Heart left ventricle (tissue), 16 donors: ENCODE data around the gene GAS2L3. TPM values are rescaled to one million over a fixed set of nuclear protein-coding genes. Genes with fewer than 3 reads are reported as not detected.
A peak's percentile ranks its signal among the peaks of the same experiment; 100 is the strongest.

Experiments
- ATAC-seq, 4 donors: fragments of 200-7000 bp; cut with Tn5 transposase; one replicate each; pipeline ENCODE4 v1.9.1; 2020 to 2022; ENCODE audit warnings: moderate library complexity in 4 of 4, mild to moderate bottlenecking in 3 of 4, moderate number of reproducible peaks in 1 of 4
- DNase-seq, 5 donors: peaks; one replicate each; pipeline ENCODE4 v3.0.0-alpha.2; 2020
- H3K27ac ChIP-seq, 12 donors: fragments of 200-600 bp; sonication (generic) in 4 of 12; one replicate each; pipeline versions ENCODE4 v1.5.0 to v1.8.0; 2016 to 2022; ENCODE audit warnings: mild to moderate bottlenecking in 2 of 12
- H3K27me3 ChIP-seq, 9 donors: fragments of 200-600 bp; sonication (generic) in 2 of 9; one replicate each; pipeline versions ENCODE4 v1.5.1 to v1.8.0; 2016 to 2022; ENCODE audit warnings: mild to moderate bottlenecking in 3 of 9
- H3K36me3 ChIP-seq, 9 donors: fragments of 200-600 bp; sonication (generic) in 2 of 9; one replicate each; pipeline versions ENCODE4 v1.5.0 to v1.8.0; 2018 to 2022; ENCODE audit warnings: mild to moderate bottlenecking in 2 of 9
- H3K4me1 ChIP-seq, 12 donors: fragments of 200-600 bp; sonication (generic) in 4 of 12; one replicate each; pipeline versions ENCODE4 v1.5.0 to v1.8.0; 2016 to 2022; ENCODE audit warnings: mild to moderate bottlenecking in 3 of 12
- H3K4me3 ChIP-seq, 12 donors: fragments of 200-600 bp; sonication (generic) in 4 of 12; one replicate each; pipeline versions ENCODE4 v1.5.0 to v1.8.0; 2017 to 2022; ENCODE audit warnings: mild to moderate bottlenecking in 9 of 12, moderate library complexity in 4 of 12
- H3K9me3 ChIP-seq, 12 donors: fragments of 200-600 bp; sonication (generic) in 4 of 12; one replicate each; pipeline versions ENCODE4 v1.5.0 to v1.8.0; 2016 to 2022; ENCODE audit warnings: mild to moderate bottlenecking in 1 of 12
- CTCF ChIP-seq, 12 donors: fragments of 200-600 bp; sonication (generic) in 4 of 12; IDR thresholded peaks; one replicate each; pipeline versions ENCODE4 v1.5.0 to v1.8.0; 2018 to 2022; ENCODE audit warnings: antibody characterized with exemption in 12 of 12, mild to moderate bottlenecking in 5 of 12
- POLR2A ChIP-seq, 2 donors: fragments of 450-650 bp; IDR thresholded peaks; one replicate each; pipeline ENCODE4 v1.6.1; 2017; ENCODE audit warnings: antibody characterized with exemption in 2 of 2, mild to moderate bottlenecking in 2 of 2, moderate library complexity in 2 of 2
- WGBS, 4 donors: extraction: QIAGEN DNeasy Blood & Tissue Kit in 2 of 4; methylation state at CpG; one replicate each; pipeline versions ENCODE4 v1.1.5 to v1.1.7; 2013 to 2018; 5-methylcytosine and 5-hydroxymethylcytosine counted together
- intact Hi-C, 10 donors: fragments of 100-400 bp; cut with DNase I; formaldehyde crosslinking; loops; one replicate each; pipeline versions ENCODE4 v1.11.1 to v1.14.2; 2022
- polyA plus RNA-seq, 2 donors: library from polyadenylated mRNA; stranded (reverse); fragments of 200-250 nt; gene quantifications; one replicate each; pipeline ENCODE4 v1.2.3, GENCODE V29; 2013
- total RNA-seq, 9 donors: library from RNA; depleted of rRNA in 2 of 9; stranded (reverse); fragments of >200 nt in 2 of 9; fragmentation: NEBNext Ultra II Directional in 3 of 9; extraction: Animal tissue kit (Norgen Biotek cat#: 25700) in 3 of 9; gene quantifications; one replicate each; pipeline versions ENCODE4 v1.1.0 to v1.2.4, GENCODE V29; 2016 to 2023
- donor health status: ischemic (EF 13 %, LVEDD 7.1; RV severe dilation, severe dysfunction).
- donor health status: healthy with polysubstance abuse.
- donor health status: DM: no; HTN: yes; CAD: no.
- donor health status: DM: no; HTN: no; CAD: no.
- donor health status: ischemic (EF 25% LVEDD 6.9; RV normal size, moderate dysfunction).
- donor health status: ischemic (EF 25% LVEDD 5.7; RV mildly dilated, moderate dysfunction).
- donor health status: healthy.
- donor health status: DM: yes; HTN: yes; CAD: no.
- donor health status: ischemic (EF 35%, LVEDD 5.7; RV mildly dilated, moderate dysfunction).
- donor health status: nonischemic (EF 11% LVEDD 7.7; RV severe dilation, severe dysfunction).
- donor health status: DM: yes; HTN: yes; CAD: no.
- donor health status: PGD.
- donor health status: ischemic (EF 29% LVEDD 5.4; RV normal size, mild dysfunction).
- donor health status: nonischemic (EF 23%, LVEDD 6.1; RV moderate dilation, normal function).

The GAS2L3 gene
- total and polyA plus RNA-seq, 11 donors = 0.47 to 13.2 (median 1.5) TPM

GRCh38 chr12:100572184-100572583, 1.3 kb upstream of the GAS2L3 start:
- WGBS, 4 donors = 96 to 98% (median 97%) methylated on average over 3 of the region's 3 CpGs
- intact Hi-C loops = no loop called here
- Histone ChIP-seq H3K4me3 (no peak overlapping the region), H3K4me1 (peaks cover 0 to 27% (median 14%) of the 10 kb centered on the region in 12 donors), H3K36me3 (no peaks in the 10 kb centered on the region), H3K9me3 (no peaks in the 10 kb centered on the region), H3K27ac (no peak overlapping the region), H3K27me3 (no peaks in the 10 kb centered on the region)
- ATAC-seq = no peak
- TF ChIP-seq POLR2A (IDR thresholded peaks at IDR 0.05) = no peak
- DNase-seq = no peak

- 10 to 12% (median 11%) methylated on average over 15 of the region's 15 CpGs for WGBS, 4 donors
- peak in 3 of 5 donors; percentile 30 to 36 (median 30) for DNase-seq
Measured at GRCh38 chr12:100574187-100575074, 947 bp downstream of the GAS2L3 start.

GRCh38 chr12:100576331-100577036, 3.0 kb downstream of the GAS2L3 start:
- H3K4me1 ChIP-seq = peaks cover 0 to 27% (median 14%) of the 10 kb centered on the region in 12 donors
- no peak for DNase-seq
- no peaks in the 10 kb centered on the region for H3K36me3 ChIP-seq
- ATAC-seq = no peak
- H3K27me3 ChIP-seq = no peaks in the 10 kb centered on the region
- H3K9me3 ChIP-seq = no peaks in the 10 kb centered on the region
- intact Hi-C loops = no loop called here
- 71 to 75% (median 73%) methylated on average over 3 of the region's 3 CpGs for WGBS, 4 donors
- no peak overlapping the region for H3K4me3 ChIP-seq
- H3K27ac ChIP-seq = peak overlapping the region in 1 of 12 donors; percentile 6
- TF ChIP-seq CTCF (IDR thresholded peaks at IDR 0.05) (no peak), POLR2A (IDR thresholded peaks at IDR 0.05) (no peak)

More at GRCh38 chr12:100574187-100575074, 947 bp downstream of the GAS2L3 start:
- H3K36me3 ChIP-seq = no peaks in the 10 kb centered on the region
- TF ChIP-seq POLR2A (IDR thresholded peaks at IDR 0.05) = no peak
- TF ChIP-seq CTCF (IDR thresholded peaks at IDR 0.05) = no peak
- no peaks in the 10 kb centered on the region for H3K27me3 ChIP-seq
- intact Hi-C loops = no loop called here
- H3K4me1 ChIP-seq = peaks cover 0 to 27% (median 14%) of the 10 kb centered on the region in 12 donors
- peak overlapping the region in 8 of 12 donors; percentile 30 to 89 (median 70) for H3K27ac ChIP-seq
- peak in 3 of 4 donors; percentile 7 to 37 (median 24) for ATAC-seq
- H3K4me3 ChIP-seq = peak overlapping the region; percentile 27 to 82 (median 64)
- H3K9me3 ChIP-seq = no peaks in the 10 kb centered on the region

- Histone ChIP-seq H3K27ac (no peak overlapping the region), H3K4me1 (peaks cover 0 to 20% (median 9%) of the 10 kb centered on the region in 12 donors), H3K9me3 (peaks cover 0 to 7% (median 0%) of the 10 kb centered on the region in 12 donors), H3K4me3 (no peak overlapping the region), H3K27me3 (no peaks in the 10 kb centered on the region), H3K36me3 (no peaks in the 10 kb centered on the region)
- TF ChIP-seq POLR2A (IDR thresholded peaks at IDR 0.05) = no peak
- ATAC-seq (no peak), DNase-seq (no peak)
- intact Hi-C loops = no loop called here
- WGBS, 4 donors = 94 to 97% (median 96%) methylated on average over 5 of the region's 5 CpGs
Measured at GRCh38 chr12:100578923-100579322, 5.4 kb downstream of the GAS2L3 start.

GRCh38 chr12:100579844-100580243, 6.4 kb downstream of the GAS2L3 start:
- intact Hi-C loops = no loop called here
- Histone ChIP-seq H3K27ac (no peak overlapping the region), H3K36me3 (no peaks in the 10 kb centered on the region), H3K27me3 (no peaks in the 10 kb centered on the region), H3K9me3 (peaks cover 0 to 7% (median 0%) of the 10 kb centered on the region in 12 donors), H3K4me1 (peaks cover 0 to 17% (median under 1%) of the 10 kb centered on the region in 12 donors), H3K4me3 (no peak overlapping the region)
- WGBS, 4 donors = 48 to 75% (median 50%) methylated on average over 2 of the region's 2 CpGs
- no peak for DNase-seq
- TF ChIP-seq CTCF (IDR thresholded peaks at IDR 0.05) (no peak), POLR2A (IDR thresholded peaks at IDR 0.05) (no peak)
- ATAC-seq = no peak
